Ishikawa (cell line): Measurements from ENCODE around the gene CISTR.

Source experiments
- CEBPB ChIP-seq: IDR thresholded peaks from 2 replicates; pipeline ENCODE4 v1.6.1; 2012
- CREB1 ChIP-seq: IDR thresholded peaks from 2 replicates; pipeline ENCODE4 v1.6.1; 2012; ENCODE audit warnings: low read depth
- EGR1 ChIP-seq: IDR thresholded peaks from 2 replicates; pipeline ENCODE4 v1.6.1; 2012
- EP300 ChIP-seq: IDR thresholded peaks from 2 replicates; pipeline ENCODE4 v1.6.1; 2012; ENCODE audit warnings: borderline replicate concordance
- FOXM1 ChIP-seq: IDR thresholded peaks from 2 replicates; pipeline ENCODE4 v1.6.1; 2012; ENCODE audit warnings: low read depth, borderline replicate concordance
- MAX ChIP-seq: IDR thresholded peaks from 2 replicates; pipeline ENCODE4 v1.6.1; 2012
- NFIC ChIP-seq: IDR thresholded peaks from 2 replicates; pipeline ENCODE4 v1.6.1; 2012
- RAD21 ChIP-seq: IDR thresholded peaks from 2 replicates; pipeline ENCODE4 v1.6.1; 2012; ENCODE audit warnings: low read depth
- REST ChIP-seq: IDR thresholded peaks from 2 replicates; pipeline ENCODE4 v1.6.1; 2012; ENCODE audit warnings: low read depth, mild to moderate bottlenecking
- TAF1 ChIP-seq: IDR thresholded peaks from 2 replicates; pipeline ENCODE4 v1.6.1; 2012; ENCODE audit warnings: low read depth, mild to moderate bottlenecking
- TCF12 ChIP-seq: IDR thresholded peaks from 2 replicates; pipeline ENCODE4 v1.6.1; 2012; ENCODE audit warnings: low read depth
- TEAD4 ChIP-seq: IDR thresholded peaks from 2 replicates; pipeline ENCODE4 v1.6.1; 2012
- USF1 ChIP-seq: IDR thresholded peaks from 2 replicates; pipeline ENCODE4 v1.6.1; 2012
- YY1 ChIP-seq: IDR thresholded peaks from 2 replicates; pipeline ENCODE4 v1.6.1; 2012; ENCODE audit warnings: low read depth
- ZBTB7A ChIP-seq: IDR thresholded peaks from 2 replicates; pipeline ENCODE4 v1.6.1; 2012; ENCODE audit warnings: low read depth

Gene CISTR

GRCh38 chr12:53738406-53739213 lies 13.2 kb downstream of the CISTR start:
- TF ChIP-seq FOXM1 (no peak), NFIC (no peak), MAX (no peak), EGR1 (no peak), TCF12 (no peak), REST (no peak), TAF1 (no peak), USF1 (no peak), CREB1 (no peak), TEAD4 (no peak), ZBTB7A (no peak), YY1 (no peak), EP300 (no peak), RAD21 (no peak), CEBPB (no peak)

- TF ChIP-seq TEAD4 (no peak), TAF1 (no peak), NFIC (no peak), USF1 (no peak), TCF12 (no peak), MAX (no peak), YY1 (no peak), ZBTB7A (no peak), EP300 (no peak), FOXM1 (no peak), CREB1 (no peak), CEBPB (no peak), RAD21 (no peak), REST (no peak)
Measured at GRCh38 chr12:53737951-53738405, 13.8 kb downstream of the CISTR start.

GRCh38 chr12:53737093-53737808 lies 14.5 kb downstream of the CISTR start:
- TF ChIP-seq CREB1 (no peak), CEBPB (no peak), TCF12 (0 out of 2 replicates have a peak, but pooled peaks have one; percentile 40), MAX (no peak), EGR1 (no peak), TEAD4 (peak; percentile 66)

- no peak for TF ChIP-seq YY1
- no peak for TF ChIP-seq USF1
- TF ChIP-seq EGR1: no peak
- TF ChIP-seq NFIC: no peak
- no peak for TF ChIP-seq TEAD4
- TF ChIP-seq TCF12: no peak
- no peak for TF ChIP-seq CREB1
Measured at GRCh38 chr12:53736592-53736991, 15.2 kb downstream of the CISTR start.

- TF ChIP-seq EP300: no peak
Measured at GRCh38 chr12:53735556-53735955, 16.2 kb downstream of the CISTR start.
